Medulla oblongata (tissue), 1 donor: ENCODE measurements around the gene LECT2.

ENCODE experiments used
- DNase-seq: peaks from one replicate; pipeline ENCODE4 v3.0.0-alpha.2; 2015; ENCODE audit errors: extremely low spot score

LECT2 gene

GRCh38 chr5:135978993-135979392 is 24.2 kb upstream of the LECT2 start:
- DNase-seq = no peak

- no peak for DNase-seq
Observed at GRCh38 chr5:135978212-135978631, 23.4 kb upstream of the LECT2 start.

- DNase-seq = peak; percentile 65
Observed at GRCh38 chr5:135977375-135977928, 22.7 kb upstream of the LECT2 start.

- no peak for DNase-seq
Observed at GRCh38 chr5:135976216-135976615, 21.4 kb upstream of the LECT2 start.

- DNase-seq = no peak
Observed at GRCh38 chr5:135975122-135975521, 20.3 kb upstream of the LECT2 start.

GRCh38 chr5:135974021-135974600 is 19.3 kb upstream of the LECT2 start:
- no peak for DNase-seq

- no peak for DNase-seq
Observed at GRCh38 chr5:135973323-135974020, 18.7 kb upstream of the LECT2 start.

GRCh38 chr5:135971701-135972100 is 16.9 kb upstream of the LECT2 start:
- no peak for DNase-seq

GRCh38 chr5:135966790-135967189 is 12.0 kb upstream of the LECT2 start:
- DNase-seq = no peak

GRCh38 chr5:135966165-135966564 is 11.4 kb upstream of the LECT2 start:
- DNase-seq = no peak

- DNase-seq = no peak
Observed at GRCh38 chr5:135965504-135965903, 10.7 kb upstream of the LECT2 start.

- no peak for DNase-seq
Observed at GRCh38 chr5:135964670-135965320, 10.0 kb upstream of the LECT2 start.

- DNase-seq = no peak
Observed at GRCh38 chr5:135955525-135955924, 742 bp upstream of the LECT2 start.

GRCh38 chr5:135953850-135954249 is 933 bp downstream of the LECT2 start:
- no peak for DNase-seq

- DNase-seq = no peak
Observed at GRCh38 chr5:135952683-135953082, 2.1 kb downstream of the LECT2 start.

- no peak for DNase-seq
Observed at GRCh38 chr5:135951807-135952206, 3.0 kb downstream of the LECT2 start.

- DNase-seq = no peak
Observed at GRCh38 chr5:135951257-135951656, 3.5 kb downstream of the LECT2 start.

GRCh38 chr5:135950611-135951010 is 4.2 kb downstream of the LECT2 start:
- DNase-seq = no peak

GRCh38 chr5:135944967-135945560 is 9.7 kb downstream of the LECT2 start:
- DNase-seq = peak; percentile 89

- no peak for DNase-seq
Observed at GRCh38 chr5:135944564-135944963, 10.2 kb downstream of the LECT2 start.

- no peak for DNase-seq
Observed at GRCh38 chr5:135942202-135942771, 12.5 kb downstream of the LECT2 start.

GRCh38 chr5:135941711-135942110 is 13.1 kb downstream of the LECT2 start:
- no peak for DNase-seq
